K562 (cell line): ENCODE measurements around the gene KCNB1.

Experiments
- MAX ChIP-seq: sonication (generic); formaldehyde crosslinking; IDR thresholded peaks from 2 replicates; pipeline ENCODE4 v1.9.0; 2022; ENCODE audit warnings: mild to moderate bottlenecking, missing genetic modification reagents
- PKNOX1 ChIP-seq: fragments of 450-650 bp; IDR thresholded peaks from 2 replicates; pipeline ENCODE4 v1.6.1; 2016
- POLR2AphosphoS5 ChIP-seq: IDR thresholded peaks from 2 replicates; pipeline ENCODE4 v1.6.1; 2011; ENCODE audit warnings: mild to moderate bottlenecking, low read depth, low read length, moderate library complexity; ENCODE audit not compliant: control insufficient read depth, insufficient read depth
- YY1 ChIP-seq, 3 experiments: IDR thresholded peaks; 2 replicates each; pipeline ENCODE4 v1.6.1; 2011; ENCODE audit warnings: low read length in 2 of 3, mild to moderate bottlenecking in 2 of 3, moderate library complexity in 2 of 3, borderline replicate concordance in 1 of 3, control low read depth in 1 of 3, low read depth in 1 of 3; ENCODE audit not compliant: insufficient read depth in 3 of 3, insufficient replicate concordance in 2 of 3, control insufficient read depth in 1 of 3, insufficient read length in 1 of 3; ENCODE audit errors: extremely low read depth in 1 of 3

GRCh38 chr20:49366687-49367086, 115.8 kb downstream of the KCNB1 start:
- TF ChIP-seq YY1 (IDR thresholded peaks at IDR 0.05; ENCODE audit: borderline replicate concordance in 1 of 3, control insufficient read depth in 1 of 3, extremely low read depth in 1 of 3, insufficient read depth in 3 of 3, insufficient read length in 1 of 3, insufficient replicate concordance in 2 of 3, low read depth in 1 of 3, low read length in 2 of 3) (no peak), POLR2AphosphoS5 (no peak), MAX (CRISPR knock-in tag) (no peak), PKNOX1 (no peak)
